Bone marrow (tissue), 2 donors: Measurements from ENCODE around the gene CKLF.
"Not testable (repeated sequence)": the region's sequence is repeated elsewhere in the genome, so short reads cannot be mapped to it uniquely, and the experiment has no call there.

ENCODE experiments used
- DNase-seq, 2 donors: peaks; one replicate each; lab custom pipeline; 2025; lab: John Stamatoyannopoulos, UW

The CKLF gene

GRCh38 chr16:66569131-66569530 lies 16.8 kb downstream of the CKLF start:
- DNase-seq = no peak

- no peak for DNase-seq
Measured at GRCh38 chr16:66569827-66570405, 17.5 kb downstream of the CKLF start.

GRCh38 chr16:66572356-66572755 lies 20.0 kb downstream of the CKLF start:
- DNase-seq = no peak

DNA sequence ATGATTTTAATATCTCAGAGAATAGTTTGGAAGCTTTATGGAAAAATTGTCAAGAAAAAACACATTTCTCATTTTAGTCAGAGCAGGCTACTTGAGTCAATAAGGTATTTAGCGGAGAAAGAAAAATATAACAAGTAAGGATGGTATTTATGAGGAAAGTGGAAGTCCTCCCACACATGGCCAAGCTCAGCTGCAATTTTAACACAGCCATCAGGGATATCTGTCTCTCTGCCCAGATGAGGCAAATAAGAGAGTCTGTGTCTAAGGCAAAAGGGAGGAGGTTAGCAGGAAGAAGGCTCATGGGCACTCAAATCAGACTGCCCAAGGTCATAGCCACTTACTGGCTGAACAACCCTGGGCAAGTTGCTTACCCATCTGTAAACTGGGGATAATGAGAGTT lies 21.7 kb downstream of the CKLF start:
- no peak for DNase-seq

GRCh38 chr16:66574531-66574930 lies 22.2 kb downstream of the CKLF start:
- no peak for DNase-seq

GRCh38 chr16:66575060-66575459 lies 22.7 kb downstream of the CKLF start:
- DNase-seq = no peak

DNA sequence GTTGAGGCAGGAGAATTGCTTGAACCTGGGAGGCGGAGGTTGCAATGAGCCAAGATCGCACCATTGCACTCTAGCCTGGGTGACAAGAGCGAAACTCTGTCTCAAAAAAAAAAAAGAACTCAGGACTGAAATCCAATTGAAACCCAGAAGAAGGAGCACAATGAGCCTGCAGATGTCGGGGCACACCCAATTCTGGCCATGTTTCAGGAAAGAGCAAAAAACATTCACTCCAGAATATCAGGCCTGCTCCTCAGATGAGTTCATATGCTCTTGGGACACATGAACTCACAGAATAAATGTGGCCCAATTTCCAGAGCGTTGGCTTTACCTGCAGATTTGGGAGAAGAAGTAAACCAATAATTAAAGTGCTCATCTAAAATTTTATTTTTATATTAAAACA lies 23.9 kb downstream of the CKLF start:
- DNase-seq = no peak

GRCh38 chr16:66578651-66579531 lies 26.5 kb downstream of the CKLF start, which contains the start of gene CMTM2:
Gene CMTM2, plus strand, starts transcription at chr16:66579463. Its CDS starts 145 bp downstream, at chr16:66579608.
- no peak for DNase-seq

GRCh38 chr16:66580605-66581209 lies 28.3 kb downstream of the CKLF start:
- DNase-seq = no peak

DNA sequence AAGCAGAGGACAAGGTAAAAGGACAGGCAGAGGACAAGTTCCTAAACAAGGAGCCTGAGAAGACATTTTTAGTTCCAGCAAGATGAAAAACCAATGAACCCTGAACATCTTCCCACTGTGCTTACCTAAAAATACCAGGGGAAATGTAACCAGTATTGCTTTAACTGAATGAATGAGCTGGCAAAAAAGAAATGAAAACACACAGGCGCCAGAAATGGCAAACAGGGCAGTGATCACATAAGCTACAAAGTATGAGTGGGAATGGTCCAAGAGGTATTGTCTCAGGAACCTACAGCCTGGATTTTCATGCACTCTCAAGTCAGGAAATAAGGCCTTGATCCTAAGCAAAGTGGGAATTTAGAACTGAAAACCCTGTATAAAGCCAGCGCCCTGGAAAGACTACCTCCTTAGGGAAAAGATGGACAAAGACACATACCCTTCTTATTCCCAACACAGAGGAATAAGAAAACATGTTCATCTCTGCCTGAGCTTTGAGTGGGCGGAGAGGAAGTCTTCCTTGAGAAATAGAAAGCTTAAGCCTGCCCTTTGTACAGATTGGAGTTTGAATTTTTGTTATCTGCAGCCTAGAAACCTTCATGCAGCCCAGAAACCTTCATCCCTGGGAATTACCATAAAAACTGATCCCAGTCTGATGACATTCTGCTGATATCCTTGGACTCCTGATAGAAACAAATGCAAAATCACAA lies 29.0 kb downstream of the CKLF start:
- DNase-seq = no peak

- peak in 1 of 2 donors; percentile 28 for DNase-seq
Measured at GRCh38 chr16:66585481-66586239, 33.3 kb downstream of the CKLF start.

DNA sequence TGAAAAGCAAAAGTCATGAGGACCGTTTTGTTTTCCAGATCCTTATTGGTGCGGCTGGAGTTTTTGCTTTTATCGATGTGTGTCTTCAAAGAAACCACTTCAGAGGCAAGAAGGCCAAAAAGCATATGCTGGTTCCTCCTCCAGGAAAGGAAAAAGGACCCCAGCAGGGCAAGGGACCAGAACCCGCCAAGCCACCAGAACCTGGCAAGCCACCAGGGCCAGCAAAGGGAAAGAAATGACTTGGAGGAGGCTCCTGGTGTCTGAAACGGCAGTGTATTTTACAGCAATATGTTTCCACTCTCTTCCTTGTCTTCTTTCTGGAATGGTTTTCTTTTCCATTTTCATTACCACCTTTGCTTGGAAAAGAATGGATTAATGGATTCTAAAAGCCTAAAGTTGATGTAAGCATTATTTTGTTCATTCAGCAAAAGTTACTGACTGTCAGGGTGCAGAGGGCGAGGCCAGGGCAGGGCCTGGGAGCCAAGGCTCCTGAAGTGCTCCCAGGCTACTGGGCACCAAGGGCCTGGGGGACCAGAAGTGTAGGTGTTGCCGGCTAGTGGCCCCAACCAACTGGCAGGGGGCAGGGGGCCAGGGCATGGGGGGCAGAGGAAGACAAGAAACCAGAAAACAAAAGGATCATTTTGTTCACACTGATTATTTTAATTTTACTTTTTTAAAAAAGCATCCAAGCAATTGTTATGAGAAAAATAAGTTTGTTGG lies 35.7 kb downstream of the CKLF start:
- no peak for DNase-seq

DNA sequence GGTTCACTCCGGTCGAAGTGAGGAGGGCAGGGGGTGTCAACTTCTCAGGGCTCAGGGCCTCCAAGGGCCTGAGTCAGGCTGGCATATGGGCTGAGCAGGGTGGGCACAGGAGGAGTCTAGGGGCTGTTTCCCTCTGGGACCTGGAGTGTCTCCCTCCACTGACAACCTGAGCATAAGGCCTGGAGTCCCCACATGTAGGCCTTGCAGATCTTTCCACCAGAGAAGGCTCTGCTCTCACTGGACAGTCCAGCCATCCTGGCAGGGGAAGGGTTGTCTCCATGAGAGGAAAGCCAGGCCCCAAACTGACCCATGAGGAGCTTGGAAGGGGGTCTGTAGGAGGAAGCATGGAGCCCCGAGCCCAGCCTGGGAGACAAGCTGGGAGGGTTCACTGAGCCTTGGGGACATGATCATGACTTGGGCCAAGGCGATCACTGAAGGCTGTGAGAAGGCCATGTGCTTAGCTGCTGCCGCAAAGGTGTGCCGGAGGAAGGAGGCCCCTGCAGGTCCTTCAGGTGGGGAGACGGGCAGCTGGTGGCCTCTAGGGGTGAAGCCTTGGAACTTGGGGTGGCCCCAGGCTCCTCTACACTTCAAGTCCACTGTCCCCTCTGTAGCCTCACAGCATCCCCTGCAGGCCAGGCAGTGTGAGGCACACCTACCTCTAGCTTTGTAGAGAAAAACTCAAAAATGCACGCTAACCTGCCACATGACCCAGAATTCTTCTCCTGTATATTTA lies 36.8 kb downstream of the CKLF start:
- peak; percentile 12 to 54 for DNase-seq

- DNase-seq = peak in 1 of 2 donors; percentile 63
Measured at GRCh38 chr16:66590322-66590721, 37.9 kb downstream of the CKLF start.

DNA sequence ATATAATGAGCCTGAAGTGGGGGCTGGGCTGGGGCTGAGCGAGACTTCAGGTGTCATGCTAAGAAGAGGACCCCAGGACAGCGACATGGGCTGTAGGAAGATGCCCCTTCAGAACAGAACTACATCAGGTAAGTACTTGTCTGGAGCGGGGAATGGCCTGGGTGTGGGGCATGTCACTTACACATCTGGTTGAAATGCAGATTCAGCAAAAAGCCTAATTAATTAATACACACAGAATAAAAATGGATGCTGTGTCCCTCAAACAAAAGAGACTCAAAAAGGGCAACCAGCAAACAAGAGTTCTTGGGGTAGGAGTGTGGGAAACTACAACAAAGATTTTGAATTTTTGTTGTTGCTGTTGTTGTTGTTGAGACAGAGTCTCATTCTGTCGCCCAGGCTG lies 38.6 kb downstream of the CKLF start:
- DNase-seq = no peak

DNA sequence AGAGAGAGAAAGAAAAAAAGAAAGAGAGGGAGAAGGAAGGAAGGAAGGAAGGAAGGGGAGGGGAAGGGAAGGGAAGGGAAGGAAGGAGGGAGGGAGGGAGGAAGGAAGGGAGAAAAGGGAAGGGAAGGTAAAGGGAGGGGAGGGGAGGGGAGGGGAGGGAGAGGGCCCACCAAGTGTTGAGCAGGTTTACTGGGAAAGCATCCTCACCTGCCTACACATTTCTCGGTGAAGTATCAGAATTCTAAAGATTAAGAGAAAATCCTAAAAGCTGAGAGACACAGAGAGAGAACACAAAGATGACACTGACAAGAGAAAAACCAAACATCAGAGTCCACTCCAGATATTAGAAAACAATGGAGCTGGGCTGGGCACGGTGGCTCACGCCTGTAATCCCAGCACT lies 39.9 kb downstream of the CKLF start:
- no peak for DNase-seq

- no peak for DNase-seq
Measured at GRCh38 chr16:66592814-66593213, 40.4 kb downstream of the CKLF start.

DNA sequence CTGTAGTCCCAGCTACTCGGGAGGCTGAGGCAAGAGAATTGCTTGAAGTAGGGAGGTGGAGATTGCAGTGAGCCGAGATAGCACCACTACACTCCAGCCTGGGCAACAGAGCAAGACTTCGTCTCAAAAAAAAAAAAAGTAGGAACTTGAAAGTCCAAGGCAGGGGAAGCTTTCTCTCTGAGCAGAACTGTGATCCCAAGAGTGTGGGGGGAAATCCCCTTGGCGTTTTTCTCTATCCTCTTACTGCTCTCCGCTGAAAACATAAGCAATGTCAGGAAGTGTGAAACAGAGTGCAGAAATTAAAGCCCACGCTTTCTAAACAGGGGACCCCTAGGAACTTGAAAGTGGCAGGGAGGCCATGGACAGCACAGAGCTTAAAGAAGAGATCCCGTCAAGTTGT lies 42.4 kb downstream of the CKLF start:
- no peak for DNase-seq

- not testable (repeated sequence) for DNase-seq
Measured at GRCh38 chr16:66596559-66596958, 44.2 kb downstream of the CKLF start.
